GM11168 (cell line): ENCODE data around the gene IQGAP2.
"Not testable (repeated sequence)": the region's sequence is repeated elsewhere in the genome, so short reads cannot be mapped to it uniquely, and the experiment has no call there.

Experiments used
- in situ Hi-C: fragments of 300-500 bp; cut with MboI; formaldehyde crosslinking; loops from one replicate; pipeline ENCODE4 v1.12.0; 2022; ENCODE audit warnings: low sequenced_read_pairs; ENCODE audit not compliant: unreplicated experiment

Gene IQGAP2

DNA sequence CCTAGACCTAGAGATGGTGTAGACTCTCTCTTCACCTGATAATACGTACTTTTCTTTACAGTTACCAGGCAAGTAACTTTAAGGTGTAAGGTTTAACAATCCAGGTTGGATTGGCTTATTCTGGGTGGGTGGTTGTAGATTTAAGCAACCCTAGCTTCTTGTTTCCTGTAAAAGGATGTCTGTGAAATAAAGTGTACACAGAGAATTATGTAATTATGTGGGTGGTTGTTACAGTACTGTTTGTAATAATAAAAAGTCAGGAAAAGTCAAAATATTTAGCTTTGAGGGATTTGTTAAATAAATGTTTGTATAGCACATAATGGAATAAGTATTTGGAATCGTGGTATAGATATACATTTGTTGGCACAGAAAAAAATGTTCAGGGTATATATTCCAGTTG is 269.2 kb downstream of the IQGAP2 start:
- in situ Hi-C loops, result no loop called here

DNA sequence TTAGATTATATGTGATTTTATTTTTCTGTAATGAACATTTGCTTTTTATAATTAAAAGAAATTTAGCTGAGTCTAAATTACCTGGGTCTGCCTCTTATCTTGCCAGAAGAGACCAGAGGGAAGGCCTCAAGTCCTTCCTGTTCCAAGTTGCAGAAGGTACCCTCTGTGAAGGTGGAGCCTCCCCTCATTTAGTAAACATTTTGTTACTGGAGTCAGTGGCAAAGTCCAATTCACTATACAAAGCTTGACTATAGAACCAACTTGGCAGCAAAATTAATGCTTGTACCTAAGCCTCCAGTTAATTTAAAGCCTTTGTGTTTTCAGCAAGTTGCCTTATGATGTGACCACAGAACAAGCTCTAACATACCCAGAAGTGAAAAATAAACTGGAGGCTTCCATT is 270.0 kb downstream of the IQGAP2 start:
- in situ Hi-C loops, result no loop called here

- in situ Hi-C loops, result no loop called here
Observed at GRCh38 chr5:76674330-76675066, 271.4 kb downstream of the IQGAP2 start.

- in situ Hi-C loops, result no loop called here
Observed at GRCh38 chr5:76675364-76675763, 272.3 kb downstream of the IQGAP2 start.

GRCh38 chr5:76677849-76678472 is 274.9 kb downstream of the IQGAP2 start:
- in situ Hi-C loops, result no loop called here

- in situ Hi-C loops, result no loop called here
Observed at GRCh38 chr5:76679231-76679630, 276.1 kb downstream of the IQGAP2 start.

DNA sequence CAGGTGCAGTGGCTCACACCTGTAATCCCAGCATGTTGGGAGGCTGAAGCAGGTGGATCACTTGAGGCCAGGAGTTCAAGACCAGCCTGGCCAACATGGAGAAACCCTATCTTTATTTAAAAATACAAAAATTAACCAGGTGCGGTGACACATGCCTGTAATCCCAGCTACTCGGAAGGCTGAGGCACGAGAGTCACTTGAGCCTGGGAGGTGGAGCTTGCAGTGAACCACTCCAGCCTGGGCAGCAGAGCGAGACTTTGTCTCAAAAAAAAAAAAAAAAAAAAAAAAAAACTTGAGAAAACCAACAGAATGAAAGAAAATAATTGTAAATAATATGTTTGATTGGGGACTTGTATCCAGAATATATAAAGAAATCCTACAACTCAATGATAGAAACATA is 277.7 kb downstream of the IQGAP2 start:
- in situ Hi-C loops, result not testable (repeated sequence)

DNA sequence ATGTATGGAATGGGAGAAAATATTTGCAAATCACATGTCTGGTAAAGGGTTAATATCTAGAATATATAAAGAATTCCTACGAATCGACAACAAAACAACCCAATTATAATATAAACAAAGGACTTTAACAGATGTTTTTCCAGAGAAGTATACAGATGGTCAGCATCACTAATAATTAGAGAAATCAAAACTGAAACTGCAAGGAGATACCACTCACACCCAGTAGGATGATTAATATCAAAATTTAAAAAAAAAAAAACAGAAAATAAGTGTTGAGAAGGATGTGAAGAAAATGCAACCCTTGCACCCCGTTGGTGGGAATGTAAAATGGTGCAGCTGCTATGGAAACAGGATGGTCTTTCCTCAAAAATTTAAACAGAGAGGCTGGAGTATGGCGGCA is 278.2 kb downstream of the IQGAP2 start:
- in situ Hi-C loops, result no loop called here

- in situ Hi-C loops, result no loop called here
Observed at GRCh38 chr5:76682387-76682786, 279.3 kb downstream of the IQGAP2 start.

DNA sequence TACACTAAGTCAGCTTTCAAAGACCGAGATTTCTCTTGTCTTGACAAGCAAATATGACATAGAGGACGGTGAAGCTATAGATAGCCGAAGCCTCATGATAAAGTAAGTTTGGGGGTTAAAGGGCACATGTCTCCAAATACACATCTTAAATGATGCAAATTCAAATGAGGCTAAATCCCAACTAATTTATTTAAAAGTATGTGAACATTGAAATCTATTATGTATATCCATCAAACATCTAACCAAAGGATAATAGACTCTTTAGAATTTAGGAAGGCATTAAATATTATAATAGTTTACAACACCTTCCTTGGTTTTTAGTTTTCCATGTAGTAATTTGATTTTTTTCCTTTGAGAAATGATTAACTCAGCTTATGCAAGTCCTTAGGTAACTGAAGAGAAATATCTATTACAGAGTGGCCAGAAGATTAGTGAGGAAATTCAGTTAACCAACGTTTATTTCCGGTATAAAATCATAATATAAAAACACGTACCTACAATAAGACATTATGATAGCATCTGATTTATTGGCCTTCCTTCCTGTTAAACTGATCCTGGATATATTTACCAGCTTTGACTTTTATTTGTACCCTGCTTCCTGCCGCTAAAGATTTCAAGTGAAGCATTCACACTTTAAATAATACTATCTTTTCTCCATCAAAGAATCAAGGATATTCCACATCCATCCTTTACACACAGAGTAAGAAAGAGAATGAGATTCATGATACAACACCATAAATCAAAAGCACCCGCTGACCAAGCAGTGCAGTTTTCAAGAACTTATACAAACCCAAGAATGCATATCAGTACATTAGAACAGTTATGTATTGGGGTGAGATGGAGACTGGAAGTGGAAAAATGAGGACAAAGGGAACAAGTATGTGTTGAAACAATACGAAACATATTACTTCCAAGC is 281.0 kb downstream of the IQGAP2 start:
- in situ Hi-C loops, result no loop called here

- in situ Hi-C loops, result no loop called here
Observed at GRCh38 chr5:76684756-76685519, 281.9 kb downstream of the IQGAP2 start.

DNA sequence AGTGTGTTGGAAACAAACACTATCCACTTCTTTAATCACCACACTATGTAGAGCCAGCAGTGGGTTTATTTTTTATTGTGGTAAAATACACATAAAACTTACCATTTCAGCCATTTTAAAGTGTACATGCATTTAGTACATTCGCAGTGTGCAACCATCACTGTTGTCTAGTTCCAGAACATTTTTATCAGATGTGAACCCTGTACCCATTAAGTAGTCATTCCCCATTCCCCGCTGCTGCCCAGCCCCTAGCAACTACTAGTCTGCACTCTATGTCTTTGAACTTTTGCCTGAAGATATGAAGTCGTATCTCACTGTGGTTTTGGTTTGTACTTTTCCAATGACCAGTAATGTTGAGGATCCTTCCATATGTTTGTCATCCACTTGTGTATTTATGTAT is 282.6 kb downstream of the IQGAP2 start:
- in situ Hi-C loops, result no loop called here

- in situ Hi-C loops, result no loop called here
Observed at GRCh38 chr5:76688212-76688611, 285.1 kb downstream of the IQGAP2 start.

DNA sequence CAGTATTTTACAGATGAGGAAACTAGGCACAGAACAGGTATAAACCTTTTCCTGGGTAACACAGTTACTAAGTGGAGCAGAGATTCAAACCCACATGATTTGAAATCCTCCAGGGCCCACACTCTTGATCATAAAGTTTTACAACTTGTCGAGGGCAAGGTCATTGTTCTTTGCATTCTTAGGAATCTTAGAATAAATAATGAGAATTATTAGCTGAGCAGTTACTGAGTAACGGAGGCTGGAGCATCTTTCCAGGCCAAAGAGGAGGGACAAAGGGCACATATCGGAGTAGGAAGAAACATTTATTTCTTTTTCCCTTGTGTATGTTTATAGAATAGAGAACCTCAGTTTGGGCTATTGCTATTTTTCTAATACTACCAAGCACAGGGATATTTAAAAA is 285.8 kb downstream of the IQGAP2 start:
- in situ Hi-C loops, result no loop called here

GRCh38 chr5:76689321-76690036 is 286.4 kb downstream of the IQGAP2 start:
- in situ Hi-C loops, result no loop called here

DNA sequence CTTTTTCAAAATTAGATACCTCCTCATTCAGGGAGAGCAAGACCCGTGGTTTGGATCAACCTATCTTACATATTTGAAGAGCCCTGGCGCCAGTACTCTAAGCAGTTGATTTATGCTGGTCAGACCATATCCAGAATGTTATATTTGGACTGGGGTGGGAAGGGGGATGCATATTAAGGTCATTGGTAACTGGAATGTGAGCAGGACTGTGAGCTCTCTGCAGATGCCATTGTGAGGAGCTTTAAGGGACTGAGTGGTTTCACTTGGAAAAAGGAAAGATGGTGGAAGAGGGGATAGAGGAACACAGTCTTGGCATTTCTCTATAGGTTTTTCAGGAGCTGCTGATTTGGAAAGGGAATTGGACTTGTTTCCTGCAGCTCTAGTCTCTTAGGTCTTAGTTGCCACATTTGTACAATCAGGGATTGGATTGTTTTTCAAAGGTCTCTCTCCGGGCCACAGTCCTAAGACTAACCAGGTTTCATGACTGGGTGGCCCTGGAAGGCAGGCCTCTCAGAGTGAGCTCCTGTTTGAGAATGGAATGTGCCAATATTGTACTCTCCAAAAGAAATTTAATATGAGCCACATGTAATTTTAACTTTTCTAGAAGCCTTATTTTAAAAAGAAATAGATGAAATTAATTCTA is 287.1 kb downstream of the IQGAP2 start:
- in situ Hi-C loops, result no loop called here

- in situ Hi-C loops, result no loop called here
Observed at GRCh38 chr5:76690704-76691466, 287.8 kb downstream of the IQGAP2 start.

- in situ Hi-C loops, result no loop called here
Observed at GRCh38 chr5:76691467-76692273, 288.6 kb downstream of the IQGAP2 start.
